GM19452 (cell line): Measurements from ENCODE around the gene GPR155.
A peak's percentile ranks its signal among the peaks of the same experiment; 100 is the strongest.

Experiments used
- ATAC-seq: cut with Tn5 transposase; IDR thresholded peaks from one replicate; pipeline ENCODE4 v1.9.1; 2021; ENCODE audit not compliant: unreplicated experiment

The GPR155 gene, protein sequence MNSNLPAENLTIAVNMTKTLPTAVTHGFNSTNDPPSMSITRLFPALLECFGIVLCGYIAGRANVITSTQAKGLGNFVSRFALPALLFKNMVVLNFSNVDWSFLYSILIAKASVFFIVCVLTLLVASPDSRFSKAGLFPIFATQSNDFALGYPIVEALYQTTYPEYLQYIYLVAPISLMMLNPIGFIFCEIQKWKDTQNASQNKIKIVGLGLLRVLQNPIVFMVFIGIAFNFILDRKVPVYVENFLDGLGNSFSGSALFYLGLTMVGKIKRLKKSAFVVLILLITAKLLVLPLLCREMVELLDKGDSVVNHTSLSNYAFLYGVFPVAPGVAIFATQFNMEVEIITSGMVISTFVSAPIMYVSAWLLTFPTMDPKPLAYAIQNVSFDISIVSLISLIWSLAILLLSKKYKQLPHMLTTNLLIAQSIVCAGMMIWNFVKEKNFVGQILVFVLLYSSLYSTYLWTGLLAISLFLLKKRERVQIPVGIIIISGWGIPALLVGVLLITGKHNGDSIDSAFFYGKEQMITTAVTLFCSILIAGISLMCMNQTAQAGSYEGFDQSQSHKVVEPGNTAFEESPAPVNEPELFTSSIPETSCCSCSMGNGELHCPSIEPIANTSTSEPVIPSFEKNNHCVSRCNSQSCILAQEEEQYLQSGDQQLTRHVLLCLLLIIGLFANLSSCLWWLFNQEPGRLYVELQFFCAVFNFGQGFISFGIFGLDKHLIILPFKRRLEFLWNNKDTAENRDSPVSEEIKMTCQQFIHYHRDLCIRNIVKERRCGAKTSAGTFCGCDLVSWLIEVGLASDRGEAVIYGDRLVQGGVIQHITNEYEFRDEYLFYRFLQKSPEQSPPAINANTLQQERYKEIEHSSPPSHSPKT

DNA sequence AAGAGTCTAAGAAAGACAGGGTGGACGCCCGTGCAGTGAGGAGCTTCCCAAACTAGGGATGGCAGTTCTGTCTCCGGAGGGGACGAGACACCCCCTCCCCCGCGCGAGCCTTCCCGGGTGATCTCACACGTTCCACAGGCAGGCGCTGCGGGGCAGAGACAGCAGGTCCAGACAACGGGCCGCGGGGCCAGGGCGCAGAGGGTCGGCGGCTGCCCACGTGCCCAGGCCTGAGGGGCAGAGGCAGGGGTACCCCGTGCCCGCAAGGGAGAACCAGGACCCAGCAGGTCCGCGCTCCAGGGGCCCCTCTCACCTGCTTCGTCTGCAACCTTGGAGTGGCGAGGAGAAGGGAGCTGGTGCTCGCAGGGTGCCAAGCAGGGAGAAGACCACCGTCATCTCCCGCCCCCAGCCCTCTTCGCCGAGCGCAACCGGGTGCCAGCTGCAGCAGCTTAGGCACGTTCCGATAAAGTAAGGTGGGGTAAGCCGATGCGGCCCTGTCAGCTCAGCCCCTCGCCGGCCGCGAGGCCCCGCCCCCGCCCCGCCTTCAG, at the start of gene GPR155:
Gene GPR155, minus strand, starts transcription at position 467 of the 545 bp plus-strand sequence. CDS start 5,073 bp downstream, outside the sequence.
- ATAC-seq = peak; percentile 35

DNA sequence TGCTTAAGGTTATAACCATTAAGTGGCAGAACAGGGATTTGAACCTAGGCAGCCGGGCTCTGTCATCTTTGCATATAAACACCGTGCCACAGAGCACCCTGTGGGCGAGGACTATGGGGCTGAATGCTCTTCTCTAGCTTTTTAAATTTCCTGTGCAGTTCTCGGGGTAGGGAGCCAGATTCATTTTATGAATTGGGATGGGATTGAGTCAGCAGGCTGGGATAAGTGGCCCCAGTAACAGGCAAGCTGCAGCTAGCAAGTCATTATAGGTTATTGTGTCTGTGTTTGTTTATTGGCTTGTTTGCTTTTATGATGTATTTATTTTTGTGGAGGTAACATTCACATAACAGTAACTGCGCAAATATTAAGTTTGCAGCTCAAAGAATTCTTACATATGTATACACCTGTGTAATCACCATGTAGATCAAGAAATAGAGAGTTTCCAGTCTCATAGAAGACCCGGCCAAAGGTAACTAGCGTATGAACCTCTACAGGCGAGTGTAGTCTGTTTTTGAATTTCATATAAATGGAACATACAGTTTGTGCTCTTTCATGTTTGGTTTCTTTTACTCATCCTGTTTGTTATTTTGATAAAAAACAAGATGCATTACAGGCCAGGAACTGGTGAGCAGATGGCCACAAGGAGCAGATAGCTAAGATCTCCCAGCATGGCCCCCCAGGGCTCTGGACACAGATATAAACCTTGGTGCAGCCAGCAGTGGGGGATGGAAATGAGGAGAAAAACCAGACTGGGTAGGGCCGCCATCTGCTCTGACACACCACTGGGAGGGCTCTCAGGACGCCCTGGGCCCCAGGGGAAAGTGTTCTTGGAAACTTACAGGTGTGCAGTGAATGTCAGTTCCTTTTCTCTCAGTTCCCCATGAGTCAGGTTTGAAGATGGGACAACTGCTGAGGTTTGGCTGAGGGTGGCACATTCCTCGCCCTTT, 49.2 kb upstream of the GPR155 start:
- ATAC-seq = no peak

DNA sequence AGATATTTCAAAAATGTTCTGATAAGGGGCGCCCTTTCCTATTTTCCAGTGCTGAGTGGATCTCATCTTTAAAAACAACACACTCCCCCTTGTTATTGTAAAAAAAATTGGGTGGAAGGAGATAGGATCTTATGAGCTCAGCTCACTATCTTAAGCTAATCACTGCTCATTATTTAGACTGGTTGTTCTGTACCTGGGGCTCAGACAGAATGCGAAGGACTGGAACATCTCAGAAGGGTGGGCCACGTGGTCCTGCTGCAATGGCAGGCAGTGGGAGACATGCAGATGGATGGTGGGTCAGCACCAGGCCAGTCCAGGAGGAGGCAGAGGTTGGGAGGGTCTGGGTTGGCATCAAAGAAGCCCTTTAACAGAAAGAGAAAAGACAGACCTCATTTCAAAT, 48.3 kb upstream of the GPR155 start:
- ATAC-seq = no peak

DNA sequence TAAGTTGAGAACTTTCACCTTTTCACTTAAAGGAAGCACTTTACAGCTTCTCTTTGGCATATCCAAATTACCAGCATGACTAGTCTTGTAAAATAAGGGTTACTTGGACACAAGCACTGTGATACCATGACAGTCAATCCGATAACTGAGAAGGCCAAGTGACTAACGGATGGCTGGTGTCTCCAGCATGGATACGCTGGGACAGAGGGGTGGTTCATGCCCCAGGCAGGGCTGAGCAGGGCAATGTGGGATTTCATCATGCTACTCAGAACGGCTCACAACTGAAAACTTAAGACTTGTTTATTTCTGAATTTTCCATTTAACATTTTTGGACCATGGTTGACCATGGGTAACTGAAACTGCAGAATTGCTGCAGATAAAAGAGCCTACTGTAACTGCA, 43.1 kb upstream of the GPR155 start:
- no peak for ATAC-seq

DNA sequence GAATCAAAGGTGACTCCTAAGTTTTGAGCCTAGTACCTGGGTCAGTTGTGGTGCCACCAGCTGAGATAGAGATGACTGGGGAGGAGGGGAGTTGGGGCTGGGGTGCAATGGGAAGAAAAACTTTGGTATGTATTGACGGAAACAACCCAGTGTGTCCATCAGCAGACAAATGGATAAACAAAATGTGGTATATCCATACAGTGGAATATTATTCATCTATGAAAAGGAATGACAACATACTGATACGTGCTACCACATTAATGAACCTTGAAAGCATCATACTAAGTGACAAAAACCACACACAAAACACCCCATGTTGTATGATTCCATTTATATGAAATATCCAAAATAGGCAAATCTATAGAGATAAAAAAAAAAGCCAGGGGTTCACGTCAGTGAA, 41.1 kb upstream of the GPR155 start:
- no peak for ATAC-seq

DNA sequence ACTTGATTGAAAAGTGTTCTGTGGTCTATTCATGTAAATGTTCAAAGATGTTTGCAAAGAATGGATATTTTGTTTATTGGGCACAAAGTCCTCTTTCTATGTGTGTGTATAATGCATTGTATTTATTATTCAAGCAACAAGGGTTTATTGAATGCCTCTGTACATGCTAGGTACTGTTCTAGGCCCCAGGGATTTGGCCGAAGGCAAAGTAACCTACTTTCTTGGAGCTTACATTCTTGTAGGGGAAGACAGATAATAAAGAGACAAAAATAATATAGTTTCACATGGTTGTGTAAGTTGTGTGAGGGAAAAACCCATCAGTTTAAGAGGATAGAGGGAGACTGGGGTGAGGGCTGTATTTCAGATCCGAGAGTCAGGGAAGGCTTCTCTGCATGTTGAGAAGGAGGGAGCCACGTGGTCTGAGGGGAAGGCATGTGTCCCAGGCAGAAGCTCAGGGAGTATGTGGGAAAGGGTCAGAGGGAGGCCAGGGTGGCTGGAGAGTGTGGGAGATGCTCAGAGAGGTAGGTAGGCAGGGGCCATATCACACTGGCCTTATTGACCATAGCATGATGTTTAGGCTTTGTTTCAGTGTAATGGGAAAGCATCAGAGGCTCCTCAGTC, 40.4 kb upstream of the GPR155 start:
- no peak for ATAC-seq

DNA sequence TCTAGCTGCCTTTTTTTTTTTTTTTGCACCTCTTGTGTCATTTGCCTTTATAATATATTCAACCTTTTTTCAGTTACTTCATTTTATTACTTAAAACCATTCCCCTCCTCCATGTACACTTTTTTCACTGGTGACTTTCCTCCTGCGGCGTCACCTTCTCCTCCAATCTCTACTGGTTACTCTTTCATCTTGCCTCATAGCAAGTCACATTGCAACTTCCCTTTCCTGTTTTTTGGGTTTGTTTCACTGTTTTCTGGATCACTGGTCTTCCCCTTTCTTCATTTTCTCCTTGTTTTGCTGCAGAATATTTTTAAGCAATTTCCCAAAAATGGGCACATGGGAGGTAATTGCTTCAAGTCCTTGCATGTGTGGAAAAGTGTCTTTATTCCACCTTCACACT, 37.7 kb upstream of the GPR155 start:
- ATAC-seq = no peak

DNA sequence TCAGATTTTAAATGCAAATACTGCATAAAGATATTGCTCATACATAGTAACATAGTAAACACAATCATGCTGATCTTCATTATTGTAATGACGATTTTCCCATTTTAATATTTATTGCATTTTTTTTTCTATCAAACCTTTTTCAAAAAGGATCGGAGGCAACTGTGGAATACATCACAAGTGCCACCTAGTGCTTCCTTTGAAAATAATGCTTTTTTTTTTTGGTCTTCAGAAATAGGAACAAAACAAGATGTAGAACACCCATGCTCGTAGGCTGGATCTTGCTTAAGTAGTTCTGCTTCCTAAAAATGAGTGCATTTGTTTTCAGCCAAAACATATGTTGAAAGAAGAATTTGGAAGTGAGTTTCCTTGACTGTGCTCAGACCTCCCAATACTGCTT, 35.7 kb upstream of the GPR155 start:
- ATAC-seq = no peak

DNA sequence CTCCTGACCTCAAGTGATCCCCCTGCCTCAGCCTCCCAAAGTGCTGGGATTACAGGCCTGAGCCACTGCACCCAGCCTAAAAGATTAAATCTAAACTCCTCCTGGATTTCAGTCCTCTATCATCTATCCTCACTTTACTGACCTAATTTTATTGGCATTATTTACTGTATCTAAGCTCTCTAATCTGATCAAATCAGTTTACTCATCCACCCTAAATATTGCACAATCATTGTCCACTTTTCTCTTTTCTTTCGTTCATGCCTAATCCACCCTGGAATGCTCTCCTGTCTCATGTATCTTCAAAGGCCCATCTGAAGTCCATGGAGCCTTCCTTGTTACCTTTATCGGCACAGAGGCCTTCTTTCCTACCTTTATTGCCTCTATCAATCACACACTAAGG, 31.6 kb upstream of the GPR155 start:
- ATAC-seq = no peak

DNA sequence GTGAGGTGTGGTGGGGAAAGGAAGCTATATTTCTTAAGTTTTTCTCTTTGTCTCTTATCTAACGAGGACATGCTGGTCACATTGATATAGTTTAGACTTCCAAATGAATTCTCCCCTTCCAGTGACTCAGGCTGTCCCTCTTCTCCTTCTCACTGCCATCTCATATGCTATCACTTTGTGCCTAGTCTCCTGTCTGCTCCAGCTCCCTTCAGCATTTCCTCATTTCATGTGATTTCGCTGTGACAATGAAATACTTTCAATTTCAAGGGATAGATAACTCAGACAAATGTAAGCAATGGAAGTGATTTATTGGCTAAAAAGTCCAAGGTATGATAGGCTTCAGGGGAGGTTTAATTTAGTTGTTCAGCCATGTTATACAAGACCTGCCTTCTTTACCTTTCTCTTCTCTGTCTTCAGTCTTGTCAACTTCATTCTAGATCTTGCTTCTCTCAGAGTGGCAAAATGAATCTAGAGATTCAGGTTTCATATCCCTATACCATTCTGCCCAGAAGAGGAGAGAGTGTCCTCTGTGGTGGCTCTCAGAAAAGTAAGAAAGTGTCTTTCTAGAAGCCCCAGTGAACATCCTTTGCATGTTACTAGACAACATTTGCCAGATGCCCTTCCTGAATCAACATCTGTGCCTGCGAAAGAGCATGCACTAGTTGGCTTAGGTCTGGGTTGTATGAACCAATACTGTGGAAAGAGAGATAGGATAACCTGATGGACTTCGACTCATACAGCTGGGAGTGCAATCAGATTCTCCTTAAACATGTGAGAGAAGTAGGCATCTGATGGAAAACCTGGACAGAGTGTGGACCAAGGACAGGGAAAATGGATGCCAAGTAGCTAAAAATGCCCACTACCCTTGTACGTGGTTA, 29.9 kb upstream of the GPR155 start:
- no peak for ATAC-seq

DNA sequence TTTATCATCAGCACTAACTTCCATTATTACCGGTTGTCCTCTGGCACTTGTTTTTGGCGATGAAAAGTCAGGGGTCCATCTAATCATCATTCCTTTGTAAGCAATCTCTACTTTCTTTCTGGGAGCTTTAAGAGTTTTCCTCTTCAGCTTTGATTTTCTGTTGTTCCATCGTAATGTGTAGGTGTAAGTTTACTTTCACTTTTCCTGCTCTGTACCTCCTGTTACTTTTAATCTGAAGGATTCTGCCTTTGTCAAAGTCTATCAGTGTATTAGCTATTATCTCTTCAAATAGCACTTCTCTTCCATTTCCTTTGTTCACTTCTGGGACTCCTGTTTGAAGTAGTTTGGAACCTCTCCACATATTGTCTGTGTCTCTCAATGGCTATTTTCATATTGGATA, 25.5 kb upstream of the GPR155 start:
- ATAC-seq = no peak

DNA sequence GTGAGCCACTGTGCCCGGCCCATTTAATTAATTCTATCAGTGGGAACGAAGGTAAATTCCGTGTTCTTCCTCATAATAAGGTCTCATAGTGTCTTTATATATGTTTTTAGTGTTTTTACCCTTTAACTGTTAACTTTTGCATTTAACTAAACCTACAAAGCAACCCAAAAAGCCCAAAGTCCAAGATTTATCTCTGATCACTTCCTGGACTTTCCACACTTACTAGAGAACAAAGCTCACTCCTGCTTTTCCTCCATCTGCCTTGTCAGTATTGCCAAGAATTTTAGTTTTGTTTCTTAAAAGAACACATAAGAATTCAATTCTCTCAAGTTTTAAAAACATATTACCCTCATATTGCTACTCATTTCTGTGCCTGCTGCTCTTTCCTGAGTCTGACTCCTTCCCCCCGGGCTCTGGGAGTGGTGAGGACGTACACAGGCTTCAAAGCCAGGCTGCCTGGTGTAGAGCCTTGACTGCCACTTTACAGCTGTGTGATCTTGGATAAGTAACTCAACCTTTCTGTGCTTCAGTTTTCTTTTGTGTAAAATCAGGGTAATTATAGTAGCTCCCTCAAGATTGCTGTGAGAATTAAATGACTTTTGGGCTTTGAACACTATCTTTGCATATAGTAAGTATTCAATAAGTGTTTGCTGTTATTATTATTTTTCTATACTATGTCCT, 24.9 kb upstream of the GPR155 start:
- ATAC-seq = no peak

DNA sequence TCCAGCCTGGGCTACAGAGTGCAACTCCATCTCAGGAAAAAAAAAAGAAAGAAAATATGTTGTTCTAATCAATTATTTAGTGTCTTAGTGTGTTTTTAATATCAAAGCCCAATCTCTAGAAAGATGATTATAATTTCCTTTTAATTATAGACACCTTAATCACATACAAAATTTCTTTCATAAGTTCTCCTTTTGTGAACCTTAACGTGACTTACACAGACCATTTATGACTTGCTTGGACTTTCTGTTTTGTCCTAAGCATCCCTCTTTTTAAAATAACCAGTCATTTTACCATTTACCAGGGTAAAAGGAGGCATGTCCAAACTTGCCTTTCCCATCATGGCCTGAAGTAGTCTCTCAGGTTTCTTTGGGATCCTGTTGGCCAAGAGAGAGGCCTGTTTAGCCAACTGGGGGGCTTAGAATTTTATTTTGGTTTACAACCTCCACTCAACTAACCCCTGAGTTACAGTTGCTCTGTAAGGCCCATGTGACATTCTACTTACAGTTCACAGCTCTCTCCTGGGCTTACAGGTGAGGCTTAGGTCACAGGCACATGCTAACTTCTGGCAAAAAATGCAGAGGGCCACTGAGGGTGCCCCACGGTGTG, 23.9 kb upstream of the GPR155 start:
- no peak for ATAC-seq

DNA sequence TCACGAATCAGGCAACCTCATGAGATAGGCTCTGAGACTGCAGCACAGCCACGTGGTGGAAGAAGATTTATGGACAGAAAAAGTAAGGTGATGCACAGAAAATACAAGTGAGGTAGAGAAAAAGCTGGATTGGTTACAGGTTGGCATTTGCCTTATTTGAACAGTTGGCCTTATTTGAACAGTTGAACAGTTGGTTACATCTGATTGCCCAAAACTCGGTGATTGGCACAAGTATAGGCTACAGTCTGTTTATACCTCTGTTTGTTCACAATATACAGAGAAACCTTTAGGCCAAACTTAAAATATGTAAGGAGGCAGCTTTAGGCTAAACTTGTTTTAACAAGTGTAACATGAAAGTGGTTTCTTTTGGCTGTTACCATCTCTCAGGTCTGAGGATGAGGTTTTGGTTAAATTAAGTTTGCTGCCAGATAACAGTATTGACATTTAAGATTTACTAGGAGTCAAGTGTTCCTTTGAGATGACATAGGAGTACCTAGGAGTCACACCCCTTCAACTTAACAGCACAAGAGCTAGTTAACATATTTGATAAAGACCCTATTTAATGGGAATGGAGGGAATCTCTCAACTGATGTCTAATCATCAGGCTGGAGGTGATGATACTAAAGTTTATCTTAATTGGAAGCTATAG, 16.5 kb upstream of the GPR155 start:
- ATAC-seq = no peak

DNA sequence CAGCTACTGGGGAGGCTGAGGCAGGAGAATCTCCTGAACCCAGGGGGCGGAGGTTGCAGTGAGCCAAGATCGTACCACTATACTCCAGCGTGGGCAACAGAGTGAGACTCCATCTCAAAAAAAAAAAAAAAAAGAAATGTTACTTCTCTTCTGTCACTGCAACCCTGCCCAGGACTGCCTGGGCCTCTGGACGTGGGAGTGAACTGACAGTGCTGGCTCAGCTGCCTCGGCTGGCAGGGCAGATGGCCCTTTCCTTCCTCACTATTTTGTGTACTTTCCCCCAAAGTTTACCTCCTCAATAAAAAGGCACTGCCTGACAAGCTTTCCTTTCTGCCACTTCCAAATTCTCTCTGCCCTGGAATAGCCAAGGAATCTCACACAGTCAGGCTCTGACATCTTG, 12.5 kb upstream of the GPR155 start:
- ATAC-seq = no peak

DNA sequence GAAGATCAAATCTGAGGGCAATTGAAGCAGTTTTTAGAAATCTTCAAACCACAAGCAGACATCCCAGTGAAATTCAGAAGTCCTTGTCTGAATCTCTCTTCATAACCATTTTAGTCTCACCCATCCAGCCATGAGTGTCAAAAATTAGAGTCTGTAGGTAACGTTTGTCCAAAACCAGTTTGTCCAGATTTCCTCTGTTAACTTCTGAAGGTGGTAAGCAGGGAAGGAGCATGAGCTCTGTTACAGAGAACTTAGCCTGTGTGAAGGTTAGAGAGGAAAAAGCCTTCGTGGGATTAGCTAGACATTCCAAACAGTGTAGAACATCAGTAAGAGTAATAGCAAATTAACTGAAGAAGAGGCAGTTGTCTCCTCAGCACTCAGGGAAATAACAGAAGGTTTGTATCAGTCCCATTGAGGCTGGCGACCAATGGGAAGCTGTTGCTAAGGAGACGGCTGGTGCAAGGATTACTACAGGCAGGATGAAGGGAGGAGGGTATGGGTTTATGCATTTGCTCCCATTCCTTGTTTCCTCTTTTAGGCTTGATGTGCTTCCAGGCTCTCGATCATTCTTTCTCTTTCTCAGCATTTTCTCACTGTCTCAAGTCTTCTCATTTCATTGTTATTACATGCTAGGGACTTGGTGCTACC, 8.7 kb upstream of the GPR155 start:
- ATAC-seq = no peak

DNA sequence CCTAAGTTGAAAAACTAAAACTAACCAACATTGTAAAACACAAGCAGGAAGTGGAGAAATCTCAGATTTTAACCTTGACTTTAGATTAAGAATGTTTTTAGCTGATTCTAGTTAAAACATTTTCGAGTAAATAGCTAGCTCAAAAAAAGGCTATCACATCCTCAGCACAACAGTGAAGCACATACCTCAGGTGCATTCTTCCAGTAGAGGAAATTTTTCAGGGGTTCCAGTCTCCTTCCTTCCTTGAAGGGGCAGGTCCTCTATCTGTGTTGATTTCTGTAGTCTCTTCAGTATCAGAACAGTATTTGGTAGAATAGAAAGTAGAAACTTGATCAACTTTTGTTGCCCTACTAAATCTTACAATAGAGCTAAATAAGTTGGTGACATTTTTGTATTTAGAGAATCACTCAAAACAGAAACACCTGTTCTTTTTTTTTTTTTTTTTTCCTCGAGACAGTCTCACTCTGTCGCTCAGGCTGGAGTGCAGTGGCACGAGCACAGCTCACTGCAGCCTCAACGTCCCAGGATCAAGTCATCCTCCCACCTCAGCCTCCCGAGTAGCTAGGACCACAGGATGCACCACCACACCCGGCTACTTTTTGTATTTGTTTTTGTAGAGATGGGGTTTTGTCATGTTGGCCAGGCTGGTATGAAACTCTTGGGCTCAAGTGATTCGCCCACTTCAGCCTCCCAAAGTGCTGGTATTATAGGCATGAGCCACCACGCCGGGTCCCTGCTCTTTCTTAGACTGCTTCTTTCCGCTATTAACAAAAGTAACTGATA, 6.9 kb upstream of the GPR155 start:
- peak; percentile 32 for ATAC-seq
